ENCODE measurements around the gene C1GALT1.
"Not testable (repeated sequence)": the region's sequence is repeated elsewhere in the genome, so short reads cannot be mapped to it uniquely, and the experiment has no call there.

Gene C1GALT1

GRCh38 chr7:7182156-7183060 is at the start of gene C1GALT1:
C1GALT1 (plus strand) TSS chr7:7182544; CDS start chr7:7234320, 51,776 bp downstream.
- DNase-seq (ENCODE audit: low read depth): peak; percentile 97

- DNase-seq (ENCODE audit: low read depth): no peak
Measured at GRCh38 chr7:7134046-7134445, 48.3 kb upstream of the C1GALT1 start.

GRCh38 chr7:7135074-7135473 is 47.3 kb upstream of the C1GALT1 start:
- no peak for DNase-seq (ENCODE audit: low read depth)

- not testable (repeated sequence) for DNase-seq (ENCODE audit: low read depth)
Measured at GRCh38 chr7:7135924-7136323, 46.4 kb upstream of the C1GALT1 start.

GRCh38 chr7:7136466-7137381 is 45.6 kb upstream of the C1GALT1 start:
- no peak for DNase-seq (ENCODE audit: low read depth)

- no peak for DNase-seq (ENCODE audit: low read depth)
Measured at GRCh38 chr7:7138897-7139296, 43.4 kb upstream of the C1GALT1 start.

GRCh38 chr7:7143404-7143803 is 38.9 kb upstream of the C1GALT1 start:
- DNase-seq (ENCODE audit: low read depth): not testable (repeated sequence)

GRCh38 chr7:7145151-7145550 is 37.2 kb upstream of the C1GALT1 start:
- not testable (repeated sequence) for DNase-seq (ENCODE audit: low read depth)

GRCh38 chr7:7146837-7147236 is 35.5 kb upstream of the C1GALT1 start:
- no peak for DNase-seq (ENCODE audit: low read depth)

GRCh38 chr7:7148798-7149481 is 33.4 kb upstream of the C1GALT1 start:
- DNase-seq (ENCODE audit: low read depth): no peak

- DNase-seq (ENCODE audit: low read depth): no peak
Measured at GRCh38 chr7:7151285-7151684, 31.1 kb upstream of the C1GALT1 start.

- DNase-seq (ENCODE audit: low read depth): no peak
Measured at GRCh38 chr7:7151865-7152264, 30.5 kb upstream of the C1GALT1 start.

GRCh38 chr7:7152315-7152714 is 30.0 kb upstream of the C1GALT1 start:
- DNase-seq (ENCODE audit: low read depth): no peak

- DNase-seq (ENCODE audit: low read depth): not testable (repeated sequence)
Measured at GRCh38 chr7:7154355-7154754, 28.0 kb upstream of the C1GALT1 start.

- DNase-seq (ENCODE audit: low read depth): no peak
Measured at GRCh38 chr7:7156663-7157062, 25.7 kb upstream of the C1GALT1 start.

- peak; percentile 13 for DNase-seq (ENCODE audit: low read depth)
Measured at GRCh38 chr7:7157177-7157886, 25.0 kb upstream of the C1GALT1 start.

GRCh38 chr7:7157887-7158271 is 24.5 kb upstream of the C1GALT1 start:
- DNase-seq (ENCODE audit: low read depth): no peak

- no peak for DNase-seq (ENCODE audit: low read depth)
Measured at GRCh38 chr7:7159063-7159658, 23.2 kb upstream of the C1GALT1 start.

- DNase-seq (ENCODE audit: low read depth): no peak
Measured at GRCh38 chr7:7164591-7164990, 17.8 kb upstream of the C1GALT1 start.

- no peak for DNase-seq (ENCODE audit: low read depth)
Measured at GRCh38 chr7:7165372-7165771, 17.0 kb upstream of the C1GALT1 start.

GRCh38 chr7:7166318-7166717 is 16.0 kb upstream of the C1GALT1 start:
- no peak for DNase-seq (ENCODE audit: low read depth)
